ENCODE measurements around the gene TRAFD1.

The TRAFD1 gene

DNA sequence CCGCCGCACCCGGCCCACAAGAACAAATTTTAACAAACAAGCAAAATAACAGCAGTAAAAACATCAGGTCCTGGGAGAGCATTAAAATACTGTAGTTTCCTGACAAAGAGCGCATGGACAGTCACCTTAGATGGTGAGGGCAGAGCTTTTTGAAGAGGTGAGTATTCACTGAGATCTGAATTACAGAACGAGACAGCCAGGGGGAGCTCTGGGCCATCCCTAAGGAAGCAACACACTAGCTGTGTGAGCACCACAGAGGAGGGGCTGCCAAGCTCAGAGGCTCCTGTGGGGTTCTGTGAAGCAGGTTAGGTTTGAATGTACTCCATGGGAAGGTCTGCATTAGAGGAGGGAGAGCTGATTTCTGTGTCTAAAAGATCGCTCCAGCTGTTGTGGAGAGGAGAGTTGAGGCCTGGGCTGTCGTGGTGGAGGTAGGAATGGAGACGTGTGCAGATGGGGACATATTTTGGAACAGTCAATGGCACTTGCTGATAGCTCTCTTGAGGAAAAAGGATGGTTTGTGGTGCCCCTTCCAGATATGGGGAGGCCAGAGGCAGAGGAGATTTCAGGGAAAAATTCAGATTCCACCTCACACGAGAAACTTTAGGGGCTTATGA, 72.9 kb downstream of the TRAFD1 start:
- DNase-seq (ENCODE audit: low read depth): peak; percentile 22

DNA sequence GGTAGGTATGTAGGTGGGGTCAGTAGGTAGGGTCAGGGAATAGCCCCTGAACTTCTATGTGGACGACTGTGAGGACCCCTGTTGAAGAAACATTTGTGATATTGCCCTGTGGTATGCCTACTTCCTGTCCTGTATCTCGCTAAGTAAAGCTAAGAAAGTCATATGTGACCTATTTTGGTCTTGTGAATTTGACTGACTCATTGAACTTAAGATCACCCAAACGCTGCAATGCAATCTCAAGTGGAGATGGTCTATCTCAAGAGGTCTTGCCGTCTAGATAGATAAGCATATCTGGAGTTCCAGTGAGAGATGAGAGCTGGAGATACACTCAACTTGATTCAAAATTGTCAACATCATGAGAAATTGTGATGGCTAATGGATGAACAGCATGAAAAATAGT, 73.8 kb downstream of the TRAFD1 start:
- no peak for DNase-seq (ENCODE audit: low read depth)
